Glutamatergic neuron (in vitro differentiated cells): ENCODE measurements around the gene MACROD2. TPM values are rescaled to one million over a fixed set of nuclear protein-coding genes. Genes with fewer than 3 reads are reported as not detected.

Experiments
- DNase-seq: peaks from one replicate; pipeline ENCODE4 v3.0.0; 2022
- H3K27ac Mint-ChIP-seq: one replicate; pipeline ENCODE4 v1.8.0; 2020; ENCODE audit warnings: mild to moderate bottlenecking, mixed read lengths, inconsistent platforms; ENCODE audit not compliant: unreplicated experiment
- H3K27me3 Mint-ChIP-seq: one replicate; pipeline ENCODE4 v1.8.0; 2020; ENCODE audit warnings: mild to moderate bottlenecking, moderate library complexity, mixed read lengths, inconsistent platforms; ENCODE audit not compliant: unreplicated experiment
- H3K36me3 Mint-ChIP-seq: one replicate; pipeline ENCODE4 v1.8.0; 2020; ENCODE audit warnings: mild to moderate bottlenecking, mixed read lengths, inconsistent platforms; ENCODE audit not compliant: unreplicated experiment
- H3K4me1 Mint-ChIP-seq: one replicate; pipeline ENCODE4 v1.8.0; 2020; ENCODE audit warnings: mild to moderate bottlenecking, low read depth, mixed read lengths, inconsistent platforms; ENCODE audit not compliant: unreplicated experiment
- H3K4me3 Mint-ChIP-seq: one replicate; pipeline ENCODE4 v1.8.0; 2020; ENCODE audit warnings: mild to moderate bottlenecking, mixed read lengths, inconsistent platforms; ENCODE audit not compliant: unreplicated experiment
- H3K9me3 Mint-ChIP-seq: one replicate; pipeline ENCODE4 v1.8.0; 2020; ENCODE audit warnings: mild to moderate bottlenecking, moderate library complexity, mixed read lengths, inconsistent platforms; ENCODE audit not compliant: unreplicated experiment
- total RNA-seq: library from RNA; stranded (reverse); fragmentation: NEBNext Ultra II Directional; extraction: Animal tissue kit (Norgen Biotek cat#: 25700); gene quantifications from one replicate; pipeline ENCODE4 v1.2.1, GENCODE V29; 2021; ENCODE audit not compliant: unreplicated experiment
- TF ChIP-seq, protein P1 (sequence below): fragments of 200-600 bp; sonication (generic); IDR thresholded peaks from one replicate; pipeline ENCODE4 v1.5.0; 2021; ENCODE audit not compliant: partially characterized antibody, unreplicated experiment

The MACROD2 gene
- total RNA-seq, 1 donor from 2014 or later, result 8.7 TPM

DNA sequence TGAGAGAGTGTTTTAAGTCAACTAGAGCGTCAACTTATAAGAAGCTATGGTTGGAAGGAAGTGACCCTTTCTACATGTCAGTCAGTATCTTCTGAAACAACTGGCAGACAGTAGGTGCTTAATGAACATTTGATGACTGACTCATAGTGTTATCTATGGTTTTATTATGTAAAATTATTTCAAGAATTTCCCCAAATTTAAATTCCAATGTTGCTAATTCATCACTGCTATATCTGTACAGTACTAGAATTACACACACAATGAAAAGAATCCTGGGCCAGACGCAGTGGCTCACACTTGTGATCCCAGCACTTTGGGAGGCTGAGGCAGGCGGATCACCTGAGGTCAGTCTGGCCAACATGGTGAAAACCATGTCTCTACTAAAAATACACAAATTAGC is 1063.5 kb downstream of the MACROD2 start:
- no peak for DNase-seq
- TF ChIP-seq, protein P1, sequence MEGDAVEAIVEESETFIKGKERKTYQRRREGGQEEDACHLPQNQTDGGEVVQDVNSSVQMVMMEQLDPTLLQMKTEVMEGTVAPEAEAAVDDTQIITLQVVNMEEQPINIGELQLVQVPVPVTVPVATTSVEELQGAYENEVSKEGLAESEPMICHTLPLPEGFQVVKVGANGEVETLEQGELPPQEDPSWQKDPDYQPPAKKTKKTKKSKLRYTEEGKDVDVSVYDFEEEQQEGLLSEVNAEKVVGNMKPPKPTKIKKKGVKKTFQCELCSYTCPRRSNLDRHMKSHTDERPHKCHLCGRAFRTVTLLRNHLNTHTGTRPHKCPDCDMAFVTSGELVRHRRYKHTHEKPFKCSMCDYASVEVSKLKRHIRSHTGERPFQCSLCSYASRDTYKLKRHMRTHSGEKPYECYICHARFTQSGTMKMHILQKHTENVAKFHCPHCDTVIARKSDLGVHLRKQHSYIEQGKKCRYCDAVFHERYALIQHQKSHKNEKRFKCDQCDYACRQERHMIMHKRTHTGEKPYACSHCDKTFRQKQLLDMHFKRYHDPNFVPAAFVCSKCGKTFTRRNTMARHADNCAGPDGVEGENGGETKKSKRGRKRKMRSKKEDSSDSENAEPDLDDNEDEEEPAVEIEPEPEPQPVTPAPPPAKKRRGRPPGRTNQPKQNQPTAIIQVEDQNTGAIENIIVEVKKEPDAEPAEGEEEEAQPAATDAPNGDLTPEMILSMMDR, result no peak
- Mint-ChIP-seq H3K27ac (no peak overlapping the region), H3K4me1 (peaks cover 7% of the 10 kb centered on the region), H3K9me3 (no peaks in the 10 kb centered on the region), H3K27me3 (no peaks in the 10 kb centered on the region), H3K36me3 (no peaks in the 10 kb centered on the region), H3K4me3 (no peak overlapping the region)

GRCh38 chr20:15059438-15059837 is 1064.1 kb downstream of the MACROD2 start:
- peaks cover 7% of the 10 kb centered on the region for H3K4me1 Mint-ChIP-seq
- no peaks in the 10 kb centered on the region for H3K27me3 Mint-ChIP-seq
- TF ChIP-seq, protein P1, result no peak
- no peak overlapping the region for H3K4me3 Mint-ChIP-seq
- H3K27ac Mint-ChIP-seq, result no peak overlapping the region
- no peaks in the 10 kb centered on the region for H3K36me3 Mint-ChIP-seq
- DNase-seq, result no peak
- no peaks in the 10 kb centered on the region for H3K9me3 Mint-ChIP-seq

- Mint-ChIP-seq H3K27ac (no peak overlapping the region), H3K4me3 (no peak overlapping the region), H3K36me3 (no peaks in the 10 kb centered on the region), H3K4me1 (peaks cover 7% of the 10 kb centered on the region), H3K27me3 (no peaks in the 10 kb centered on the region), H3K9me3 (no peaks in the 10 kb centered on the region)
- DNase-seq, result no peak
- TF ChIP-seq, protein P1, result no peak
These were observed 1065.1 kb downstream of the MACROD2 start for GRCh38 chr20:15060265-15061060.

GRCh38 chr20:15061061-15061430 is 1065.7 kb downstream of the MACROD2 start:
- no peak for DNase-seq

DNA sequence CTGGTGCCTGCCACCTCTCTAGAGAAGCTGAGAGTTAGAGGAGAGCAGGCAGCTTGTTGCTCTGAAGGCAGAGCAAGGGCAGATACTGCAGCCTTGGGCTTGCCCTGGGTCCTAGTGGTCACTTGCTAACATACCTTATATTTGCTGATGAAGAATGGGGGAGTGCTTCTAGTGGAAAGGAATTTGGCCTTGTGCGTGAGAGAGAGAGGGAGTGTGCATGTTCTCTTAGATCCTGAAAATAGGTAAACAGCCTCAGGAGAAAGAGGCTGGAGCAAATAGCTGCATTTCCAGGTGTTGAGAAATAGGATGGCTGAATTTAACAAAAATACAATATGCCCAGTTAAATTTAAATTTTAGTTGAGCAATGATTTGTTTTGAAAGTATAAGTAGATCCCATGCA is 1066.6 kb downstream of the MACROD2 start:
- Mint-ChIP-seq H3K4me1 (peaks cover 2% of the 10 kb centered on the region), H3K4me3 (no peak overlapping the region), H3K27me3 (no peaks in the 10 kb centered on the region), H3K9me3 (no peaks in the 10 kb centered on the region), H3K36me3 (no peaks in the 10 kb centered on the region), H3K27ac (no peak overlapping the region)
- TF ChIP-seq, protein P1, result no peak
- no peak for DNase-seq

More at GRCh38 chr20:15061061-15061430, 1065.7 kb downstream of the MACROD2 start:
- Mint-ChIP-seq H3K4me1 (peaks cover 6% of the 10 kb centered on the region), H3K27ac (no peak overlapping the region), H3K27me3 (no peaks in the 10 kb centered on the region), H3K36me3 (no peaks in the 10 kb centered on the region), H3K4me3 (no peak overlapping the region), H3K9me3 (no peaks in the 10 kb centered on the region)
- TF ChIP-seq, protein P1, result no peak
